Mammary epithelial cell (primary cell): ENCODE results near the gene PRPF4.
"Not testable (repeated sequence)": the region's sequence is repeated elsewhere in the genome, so short reads cannot be mapped to it uniquely, and the experiment has no call there.

ENCODE experiments used
- EZH2 ChIP-seq: IDR thresholded peaks from 2 replicates; pipeline ENCODE4 v1.6.1; 2012; ENCODE audit warnings: low read length, inconsistent platforms, borderline replicate concordance
- TF ChIP-seq, protein P1 (sequence below), 2 donors: IDR thresholded peaks in 1 of 2; conservative IDR thresholded peaks in 1 of 2; 2 replicates each; pipeline ENCODE4 v1.5.1; 2011 to 2012; ENCODE audit warnings: inconsistent platforms in 2 of 2, low read length in 2 of 2, mild to moderate bottlenecking in 2 of 2, control low read depth in 1 of 2, low read depth in 1 of 2; ENCODE audit not compliant: insufficient read depth in 1 of 2; ENCODE audit errors: extremely low read depth in 1 of 2

DNA sequence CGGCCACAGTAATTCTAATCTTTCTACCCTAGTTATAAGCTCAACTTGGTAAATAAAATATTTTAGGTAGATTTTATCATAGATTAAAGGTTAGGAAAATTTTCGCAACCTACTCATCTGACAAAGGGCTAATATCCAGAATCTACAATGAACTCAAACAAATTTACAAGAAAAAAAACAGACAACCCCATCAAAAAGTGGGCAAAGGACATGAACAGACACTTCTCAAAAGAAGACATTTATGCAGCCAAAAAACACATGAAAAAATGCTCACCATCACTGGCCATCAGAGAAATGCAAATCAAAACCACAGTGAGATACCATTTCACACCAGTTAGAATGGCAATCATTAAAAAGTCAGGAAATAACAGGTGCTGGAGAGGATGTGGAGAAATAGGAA lies 25.8 kb upstream of the PRPF4 start:
- TF ChIP-seq, protein P1, sequence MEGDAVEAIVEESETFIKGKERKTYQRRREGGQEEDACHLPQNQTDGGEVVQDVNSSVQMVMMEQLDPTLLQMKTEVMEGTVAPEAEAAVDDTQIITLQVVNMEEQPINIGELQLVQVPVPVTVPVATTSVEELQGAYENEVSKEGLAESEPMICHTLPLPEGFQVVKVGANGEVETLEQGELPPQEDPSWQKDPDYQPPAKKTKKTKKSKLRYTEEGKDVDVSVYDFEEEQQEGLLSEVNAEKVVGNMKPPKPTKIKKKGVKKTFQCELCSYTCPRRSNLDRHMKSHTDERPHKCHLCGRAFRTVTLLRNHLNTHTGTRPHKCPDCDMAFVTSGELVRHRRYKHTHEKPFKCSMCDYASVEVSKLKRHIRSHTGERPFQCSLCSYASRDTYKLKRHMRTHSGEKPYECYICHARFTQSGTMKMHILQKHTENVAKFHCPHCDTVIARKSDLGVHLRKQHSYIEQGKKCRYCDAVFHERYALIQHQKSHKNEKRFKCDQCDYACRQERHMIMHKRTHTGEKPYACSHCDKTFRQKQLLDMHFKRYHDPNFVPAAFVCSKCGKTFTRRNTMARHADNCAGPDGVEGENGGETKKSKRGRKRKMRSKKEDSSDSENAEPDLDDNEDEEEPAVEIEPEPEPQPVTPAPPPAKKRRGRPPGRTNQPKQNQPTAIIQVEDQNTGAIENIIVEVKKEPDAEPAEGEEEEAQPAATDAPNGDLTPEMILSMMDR (conservative IDR thresholded peaks at IDR 0.05 in 1 of 2, IDR thresholded peaks at IDR 0.05 in 1 of 2; ENCODE audit: extremely low read depth in 1 of 2, insufficient read depth in 1 of 2, low read depth in 1 of 2, low read length in 2 of 2): not testable (repeated sequence)
- not testable (repeated sequence) for TF ChIP-seq EZH2
